Measurements from ENCODE around the gene BSCL2. TPM values are rescaled to one million over a fixed set of nuclear protein-coding genes. Genes with fewer than 3 reads are reported as not detected.

BSCL2 gene
- total RNA-seq, 2 experiments from 2014 or later: 24.2 to 29.6 TPM

DNA sequence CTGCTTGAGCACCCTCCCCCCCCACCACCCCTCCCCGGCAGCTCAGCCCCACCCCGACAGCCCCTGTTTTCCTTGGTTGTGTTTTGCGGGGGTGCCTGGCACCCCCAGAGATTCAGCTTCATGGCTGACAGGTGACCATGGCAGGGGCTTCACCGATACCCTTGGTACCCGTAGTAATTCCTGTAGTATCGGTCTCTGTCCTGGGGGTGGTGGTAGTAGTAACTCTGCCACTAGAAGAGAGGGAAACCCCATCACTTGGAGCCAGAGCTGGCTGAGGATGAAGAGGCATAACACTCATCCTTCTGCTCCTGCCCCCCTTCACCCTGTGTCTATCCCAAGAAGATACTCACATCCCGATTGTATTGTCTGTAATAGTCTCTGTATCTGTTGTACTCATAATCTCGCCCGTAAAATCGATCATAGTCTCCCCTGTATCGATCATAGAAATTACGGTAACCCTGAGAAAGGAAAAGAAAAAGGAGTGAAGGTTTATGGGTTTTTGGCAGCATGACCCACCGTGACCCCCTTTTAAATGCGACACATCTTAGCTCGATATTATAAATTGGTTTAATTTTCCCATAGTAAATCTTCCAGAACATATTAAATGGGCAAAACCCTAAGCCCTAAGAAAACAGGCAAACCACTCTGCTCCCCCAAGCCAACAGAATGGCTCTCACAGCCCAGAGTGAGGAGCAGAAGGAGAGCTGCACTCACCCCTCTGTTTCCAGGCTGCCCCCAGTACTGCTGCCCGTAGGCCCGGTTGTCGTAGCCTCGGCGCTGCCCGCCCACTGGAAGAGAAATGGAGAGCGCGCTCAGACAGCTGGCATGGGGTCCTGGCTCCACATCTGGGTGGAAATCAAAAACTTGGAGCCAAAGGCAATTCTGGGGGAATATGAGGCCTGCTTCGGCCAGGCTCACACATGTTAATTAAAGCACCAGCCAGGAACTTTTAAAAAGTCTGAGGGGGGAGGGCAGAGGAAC is 8.2 kb upstream of the BSCL2 start:
- DNase-seq: no peak
- no peaks in the 10 kb centered on the region for H3K9me3 Mint-ChIP-seq (ENCODE audit: low read depth)
- H3K4me3 Mint-ChIP-seq: no peak overlapping the region
- no peak for ATAC-seq
- peak overlapping the region; percentile 45 for H3K27ac Mint-ChIP-seq
- peaks cover 76% of the 10 kb centered on the region for H3K36me3 Mint-ChIP-seq
- CTCF ChIA-PET: interaction anchor here (1.0 to 2.3 kb wide), 4 partner anchors 8 to 104 kb away, joined by 3 to 8 read pairs (median 4); partner anchors contain the start of genes BSCL2, GNG3 and HNRNPUL2
- H3K4me1 Mint-ChIP-seq: peaks cover 79% of the 10 kb centered on the region
- no peaks in the 10 kb centered on the region for H3K27me3 Mint-ChIP-seq

- ATAC-seq (no peak), DNase-seq (no peak)
- Mint-ChIP-seq H3K27ac (peak overlapping the region; percentile 92), H3K4me3 (peak overlapping the region; percentile 53), H3K27me3 (no peaks in the 10 kb centered on the region), H3K36me3 (peaks cover 64% of the 10 kb centered on the region), H3K9me3 (ENCODE audit: low read depth) (no peaks in the 10 kb centered on the region), H3K4me1 (peaks cover 78% of the 10 kb centered on the region)
- CTCF ChIA-PET: interaction anchor here (1.5 kb wide), 1 partner anchor 56 kb away, joined by 3 read pairs; no protein-coding TSS in a partner anchor
Observed at GRCh38 chr11:62713343-62713742, 6.1 kb upstream of the BSCL2 start.

DNA sequence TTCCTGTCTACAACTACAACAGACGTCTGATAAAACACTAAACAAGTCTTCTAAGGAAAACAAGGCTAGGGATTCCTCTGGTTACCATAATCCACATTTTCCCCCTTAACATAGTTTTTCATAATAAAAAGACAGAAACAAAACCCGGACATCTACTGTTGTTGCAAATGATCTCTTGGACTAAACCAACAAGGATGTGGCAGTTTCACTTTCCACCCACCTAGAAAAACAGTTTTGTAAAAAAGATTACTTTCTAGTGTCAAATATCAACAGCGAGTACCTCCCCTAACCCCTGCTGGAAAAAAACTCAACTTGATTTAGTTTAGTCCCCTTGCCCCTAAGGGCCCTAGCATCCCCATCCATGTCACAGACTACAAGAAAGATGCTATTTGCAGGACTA is 5.6 kb upstream of the BSCL2 start:
- ATAC-seq: no peak
- Mint-ChIP-seq H3K4me1 (peaks cover 79% of the 10 kb centered on the region), H3K36me3 (peaks cover 60% of the 10 kb centered on the region), H3K27ac (peak overlapping the region; percentile 92), H3K9me3 (ENCODE audit: low read depth) (no peaks in the 10 kb centered on the region), H3K27me3 (no peaks in the 10 kb centered on the region), H3K4me3 (peak overlapping the region; percentile 53)
- CTCF ChIA-PET: interaction anchor here (1.0 to 1.5 kb wide), 2 partner anchors 57 to 101 kb away, joined by 3 read pairs; no protein-coding TSS in a partner anchor
- no peak for DNase-seq

GRCh38 chr11:62712276-62712812 is 5.1 kb upstream of the BSCL2 start:
- peak overlapping the region; percentile 53 for H3K4me3 Mint-ChIP-seq

GRCh38 chr11:62710001-62710345 is 2.7 kb upstream of the BSCL2 start:
- H3K9me3 Mint-ChIP-seq (ENCODE audit: low read depth): no peaks in the 10 kb centered on the region
- peak overlapping the region; percentile 99 for H3K27ac Mint-ChIP-seq
- DNase-seq: peak; percentile 60
- H3K4me1 Mint-ChIP-seq: peaks cover 77% of the 10 kb centered on the region
- H3K27me3 Mint-ChIP-seq: no peaks in the 10 kb centered on the region
- H3K36me3 Mint-ChIP-seq: peaks cover 34% of the 10 kb centered on the region
- H3K4me3 Mint-ChIP-seq: peak overlapping the region; percentile 94
- ATAC-seq: peak; percentile 5
- CTCF ChIA-PET: interaction anchor here (0.7 to 3.0 kb wide), 8 partner anchors 9 to 285 kb away, joined by 3 to 10 read pairs (median 4); partner anchors contain the start of genes HNRNPUL2, POLR2G and TUT1

More at GRCh38 chr11:62712276-62712812, 5.1 kb upstream of the BSCL2 start:
- H3K36me3 Mint-ChIP-seq: peaks cover 56% of the 10 kb centered on the region
- H3K27ac Mint-ChIP-seq: peak overlapping the region; percentile 92
- CTCF ChIA-PET: interaction anchor here (1.0 to 1.5 kb wide), 4 partner anchors 10 to 169 kb away, joined by 3 read pairs; no protein-coding TSS in a partner anchor
- no peaks in the 10 kb centered on the region for H3K9me3 Mint-ChIP-seq (ENCODE audit: low read depth)
- no peaks in the 10 kb centered on the region for H3K27me3 Mint-ChIP-seq
- ATAC-seq (no peak), DNase-seq (no peak)
- peaks cover 76% of the 10 kb centered on the region for H3K4me1 Mint-ChIP-seq

DNA sequence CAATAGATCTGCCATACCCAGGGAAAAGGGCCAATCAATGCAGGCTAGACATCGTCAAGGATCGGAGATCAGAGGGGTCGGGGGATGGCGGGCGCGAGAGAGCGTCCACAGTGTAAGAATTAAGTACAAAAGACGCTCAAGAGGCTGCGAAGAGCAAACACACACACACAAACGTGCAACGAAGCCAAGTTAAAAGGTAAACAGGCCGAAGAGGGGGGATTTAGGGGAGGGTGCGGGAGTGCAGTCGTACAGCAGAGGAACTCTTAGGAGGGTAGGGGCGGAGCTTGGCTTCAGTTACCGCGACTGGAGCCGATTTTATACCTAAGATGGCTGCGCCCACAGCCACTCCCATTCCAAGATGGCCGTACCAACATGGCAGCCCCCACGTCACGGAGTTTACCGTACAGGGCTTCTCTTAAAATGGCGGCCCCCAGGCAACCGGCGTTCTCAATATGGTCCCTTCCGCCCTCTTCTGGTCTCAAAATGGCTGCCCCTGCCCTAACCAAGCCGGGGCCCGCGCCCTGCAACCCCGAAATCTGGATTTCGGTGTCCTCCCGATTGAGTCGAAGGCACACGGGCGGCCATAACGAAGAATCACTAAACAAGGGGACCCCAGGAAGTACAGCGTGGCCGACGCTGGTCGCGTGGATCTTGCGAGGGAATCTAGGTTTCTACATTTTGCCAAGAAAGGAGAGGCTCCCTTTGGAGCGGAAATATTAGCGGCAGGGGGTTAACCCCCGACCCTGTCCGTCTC is 2.2 kb upstream of the BSCL2 start:
- peak overlapping the region; percentile 94 for H3K4me3 Mint-ChIP-seq
- H3K4me1 Mint-ChIP-seq: peaks cover 73% of the 10 kb centered on the region
- ATAC-seq (peak; percentile 78), DNase-seq (peak; percentile 99)
- peaks cover 30% of the 10 kb centered on the region for H3K36me3 Mint-ChIP-seq
- no peaks in the 10 kb centered on the region for H3K27me3 Mint-ChIP-seq
- CTCF ChIA-PET: interaction anchor here (0.9 to 3.0 kb wide), 9 partner anchors 9 to 285 kb away, joined by 3 to 10 read pairs (median 4); partner anchors contain the start of genes HNRNPUL2, MTA2 and TUT1
- peak overlapping the region; percentile 99 for H3K27ac Mint-ChIP-seq
- no peaks in the 10 kb centered on the region for H3K9me3 Mint-ChIP-seq (ENCODE audit: low read depth)

GRCh38 chr11:62708793-62709192 is 1.6 kb upstream of the BSCL2 start:
- CTCF ChIA-PET: interaction anchor here (0.9 to 3.0 kb wide), 9 partner anchors 10 to 284 kb away, joined by 3 to 10 read pairs (median 5); partner anchors contain the start of genes HNRNPUL2, MTA2, TMEM179B and TUT1
- peak overlapping the region; percentile 94 for H3K4me3 Mint-ChIP-seq
- ATAC-seq (peak; percentile 23), DNase-seq (peak; percentile 77)
- peaks cover 66% of the 10 kb centered on the region for H3K4me1 Mint-ChIP-seq
- peak overlapping the region; percentile 99 for H3K27ac Mint-ChIP-seq
- no peaks in the 10 kb centered on the region for H3K9me3 Mint-ChIP-seq (ENCODE audit: low read depth)
- peaks cover 26% of the 10 kb centered on the region for H3K36me3 Mint-ChIP-seq
- H3K27me3 Mint-ChIP-seq: no peaks in the 10 kb centered on the region

DNA sequence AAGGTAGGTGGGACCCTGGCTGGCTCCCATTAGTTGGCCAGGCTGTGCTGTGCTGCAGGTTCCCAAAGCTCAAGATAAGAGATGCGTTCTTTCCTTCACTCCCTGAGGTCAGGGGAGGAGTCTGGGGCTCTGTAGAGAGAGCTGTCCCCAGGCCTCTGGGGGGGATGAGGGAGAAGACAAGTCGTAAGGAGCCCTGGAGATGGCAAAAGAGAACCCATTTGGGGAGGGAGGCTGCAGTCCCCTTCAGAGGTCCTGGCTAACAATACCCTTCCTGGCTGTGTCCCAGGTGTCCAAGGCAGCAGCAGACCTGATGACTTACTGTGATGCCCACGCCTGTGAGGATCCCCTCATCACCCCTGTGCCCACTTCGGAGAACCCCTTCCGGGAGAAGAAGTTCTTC is 1.2 kb upstream of the BSCL2 start:
- Mint-ChIP-seq H3K9me3 (ENCODE audit: low read depth) (no peaks in the 10 kb centered on the region), H3K27ac (peak overlapping the region; percentile 99), H3K27me3 (no peaks in the 10 kb centered on the region), H3K4me3 (peak overlapping the region; percentile 94), H3K4me1 (peaks cover 62% of the 10 kb centered on the region), H3K36me3 (peaks cover 22% of the 10 kb centered on the region)
- CTCF ChIA-PET: interaction anchor here (1.0 to 1.7 kb wide), 9 partner anchors 14 to 284 kb away, joined by 3 to 10 read pairs (median 3); partner anchors contain the start of genes EML3, MTA2, TMEM179B and TUT1
- ATAC-seq (no peak), DNase-seq (peak; percentile 43)

DNA sequence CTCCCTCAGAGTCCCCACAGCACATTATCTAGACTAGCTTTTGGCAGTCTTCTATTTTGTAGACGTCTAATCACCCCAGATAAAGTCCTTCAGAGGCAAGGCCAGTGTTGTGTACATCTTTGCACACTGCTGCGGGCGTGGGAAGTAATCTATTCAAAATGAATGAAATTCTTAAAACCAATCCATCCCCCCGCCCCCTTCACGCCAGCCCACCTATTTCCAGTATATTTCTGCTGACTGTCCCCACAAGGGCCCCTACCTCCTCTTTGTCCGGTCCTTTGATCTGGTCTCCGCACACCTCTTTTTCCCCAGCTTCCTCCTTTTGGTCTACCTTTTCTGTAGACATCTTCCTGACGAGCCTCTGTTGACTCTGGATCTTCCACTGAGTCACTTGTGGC is 375 bp downstream of the BSCL2 start:
- Mint-ChIP-seq H3K4me3 (peak overlapping the region; percentile 88), H3K27ac (peak overlapping the region; percentile 73), H3K9me3 (ENCODE audit: low read depth) (no peaks in the 10 kb centered on the region), H3K27me3 (no peaks in the 10 kb centered on the region), H3K4me1 (peaks cover 54% of the 10 kb centered on the region), H3K36me3 (peaks cover 18% of the 10 kb centered on the region)
- no peak for ATAC-seq
- CTCF ChIA-PET: interaction anchor here (0.9 to 6.2 kb wide), 9 partner anchors 9 to 95 kb away, joined by 3 to 44 read pairs (median 4); partner anchors contain the start of genes LRRN4CL, TMEM179B and ZBTB3
- no peak for DNase-seq

GRCh38 chr11:62705880-62706849 is 1.1 kb downstream of the BSCL2 start:
- H3K27me3 Mint-ChIP-seq: no peaks in the 10 kb centered on the region
- peak; percentile 76 for ATAC-seq
- CTCF ChIA-PET: interaction anchor here (0.6 to 6.2 kb wide), 15 partner anchors 9 to 313 kb away, joined by 3 to 44 read pairs (median 4); partner anchors contain the start of genes C11orf98, CSKMT, LRRN4CL and SLC3A2

GRCh38 chr11:62705413-62705812 is 1.8 kb downstream of the BSCL2 start:
- ATAC-seq (no peak), DNase-seq (no peak)
- Mint-ChIP-seq H3K4me1 (peaks cover 47% of the 10 kb centered on the region), H3K36me3 (peaks cover 19% of the 10 kb centered on the region), H3K9me3 (ENCODE audit: low read depth) (no peaks in the 10 kb centered on the region), H3K4me3 (peak overlapping the region; percentile 88), H3K27me3 (no peaks in the 10 kb centered on the region), H3K27ac (peak overlapping the region; percentile 74)
- CTCF ChIA-PET: interaction anchor here (0.8 to 6.2 kb wide), 10 partner anchors 10 to 312 kb away, joined by 3 to 44 read pairs (median 5); partner anchors contain the start of genes C11orf98, CSKMT, LRRN4CL and TMEM179B

More at GRCh38 chr11:62705880-62706849, 1.1 kb downstream of the BSCL2 start:
- H3K27ac Mint-ChIP-seq: peak overlapping the region; percentile 74
- no peaks in the 10 kb centered on the region for H3K9me3 Mint-ChIP-seq (ENCODE audit: low read depth)
- H3K4me3 Mint-ChIP-seq: peak overlapping the region; percentile 88
- H3K4me1 Mint-ChIP-seq: peaks cover 51% of the 10 kb centered on the region
- peaks cover 20% of the 10 kb centered on the region for H3K36me3 Mint-ChIP-seq
- peak; percentile 96 for DNase-seq

All from activated CD8-positive, alpha-beta memory T cell treated with anti-CD3 and anti-CD28 coated beads, Interleukin-2, amount 10 ng/mL, durations not matched to agents 7 days and 5 days (primary cell).